Spleen (tissue), 11 donors: ENCODE results near the gene ALKBH1. TPM values are rescaled to one million over a fixed set of nuclear protein-coding genes. Genes with fewer than 3 reads are reported as not detected.

ENCODE experiments used
- DNase-seq: peaks from one replicate; pipeline ENCODE4 v3.0.0-alpha.2; 2020
- H3K27ac ChIP-seq, 8 donors: fragments of 200-600 bp; sonication (generic) in 7 of 8; 1 replicate in 4 of 8; 2 replicates in 4 of 8; pipeline versions ENCODE4 v1.5.0 to v1.8.0; 2016 to 2021; ENCODE audit warnings: inconsistent platforms in 4 of 8, mild to moderate bottlenecking in 4 of 8, moderate library complexity in 1 of 8
- H3K27me3 ChIP-seq, 7 donors: fragments of 200-600 bp; sonication (generic) in 6 of 7; replicated peaks in 1 of 7; 1 replicate in 4 of 7; 2 replicates in 3 of 7; pipeline versions ENCODE4 v1.5.0 to v1.8.0; 2016 to 2021; ENCODE audit warnings: inconsistent platforms in 3 of 7, mild to moderate bottlenecking in 1 of 7
- H3K36me3 ChIP-seq, 6 donors: fragments of 200-600 bp; sonication (generic) in 5 of 6; 1 replicate in 4 of 6; 2 replicates in 2 of 6; pipeline versions ENCODE4 v1.5.0 to v1.8.0; 2016 to 2021; ENCODE audit warnings: inconsistent platforms in 2 of 6
- H3K4me1 ChIP-seq, 6 donors: fragments of 200-600 bp; sonication (generic) in 5 of 6; 1 replicate in 3 of 6; 2 replicates in 3 of 6; pipeline versions ENCODE4 v1.5.0 to v1.8.0; 2016 to 2021; ENCODE audit warnings: inconsistent platforms in 3 of 6
- H3K4me3 ChIP-seq, 8 donors: fragments of 200-600 bp; sonication (generic) in 7 of 8; 1 replicate in 4 of 8; 2 replicates in 4 of 8; pipeline versions ENCODE4 v1.5.0 to v1.8.0; 2016 to 2021; ENCODE audit warnings: inconsistent platforms in 4 of 8, mild to moderate bottlenecking in 4 of 8, moderate library complexity in 2 of 8
- H3K9me3 ChIP-seq, 8 donors: fragments of 200-600 bp; sonication (generic) in 7 of 8; 1 replicate in 4 of 8; 2 replicates in 4 of 8; pipeline versions ENCODE4 v1.5.0 to v1.8.0; 2016 to 2021; ENCODE audit warnings: inconsistent platforms in 4 of 8
- CTCF ChIP-seq, 11 experiments: fragments of 200-600 bp in 7 of 11; fragments of 450-650 bp in 4 of 11; sonication (generic) in 4 of 11; IDR thresholded peaks in 8 of 11; conservative IDR thresholded peaks in 3 of 11; 1 replicate in 7 of 11; 2 replicates in 4 of 11; pipeline versions ENCODE4 v1.4.0 to v1.8.0; 2016 to 2021; ENCODE audit warnings: antibody characterized with exemption in 11 of 11, inconsistent platforms in 4 of 11, mild to moderate bottlenecking in 1 of 11
- POLR2A ChIP-seq, 3 donors: fragments of 450-650 bp; IDR thresholded peaks; one replicate each; pipeline ENCODE4 v1.5.1; 2017; ENCODE audit warnings: antibody characterized with exemption in 3 of 3, mild to moderate bottlenecking in 1 of 3
- POLR2AphosphoS5 ChIP-seq, 3 donors: sonication (generic); formaldehyde crosslinking; IDR thresholded peaks; one replicate each; pipeline ENCODE4 v1.5.1; 2017; ENCODE audit warnings: antibody characterized with exemption in 3 of 3
- WGBS, 5 donors: extraction: QIAGEN DNeasy Blood & Tissue Kit in 3 of 5; methylation state at CpG; one replicate each; pipeline versions ENCODE4 v1.1.5 to v1.1.7; 2013 to 2018; 5-methylcytosine and 5-hydroxymethylcytosine counted together
- intact Hi-C: fragments of 100-400 bp; cut with DNase I; formaldehyde crosslinking; loops from one replicate; pipeline ENCODE4 v1.15.0; 2023; ENCODE audit warnings: low total_unique reads
- polyA plus RNA-seq, 3 donors: library from polyadenylated mRNA; stranded (reverse); fragments of 200-250 nt; gene quantifications; one replicate each; pipeline ENCODE4 v1.2.1, GENCODE V29; 2013
- small RNA-seq, 4 donors: library from RNA; depleted of rRNA; stranded (forward); fragments of <200 nt; gene quantifications; one replicate each; pipeline ENCODE3, GENCODE V24; 2016
- total RNA-seq, 7 donors: library from RNA; depleted of rRNA in 3 of 7; stranded (reverse); fragments of >200 nt in 3 of 7; fragmentation: NEBNext Ultra II Directional in 4 of 7; extraction: Animal tissue kit (Norgen Biotek cat#: 25700) in 4 of 7; gene quantifications; one replicate each; pipeline versions ENCODE4 v1.1.0 to v1.2.1, GENCODE V29; 2016 to 2021
- donor health status: healthy with polysubstance abuse.
- donor health status: DM: no; HTN: no; CAD: no; lungs with moderate emphysema.
- donor health status: DM: no; HTN: no; CAD: no.
- donor health status: Bipolar disorder and iron deficiency.
- donor health status: healthy.
- donor health status: DM: no; HTN: no; CAD: no.
- donor health status: DM: yes; HTN: yes; CAD: no.

The ALKBH1 gene
- total and polyA plus RNA-seq, 10 donors, result 7.7 to 17.7 (median 11.2) TPM

- TF ChIP-seq CTCF (IDR thresholded peaks at IDR 0.05 in 8 of 11, conservative IDR thresholded peaks at IDR 0.05 in 3 of 11) (no peak), POLR2AphosphoS5 (IDR thresholded peaks at IDR 0.05) (no peak), POLR2A (IDR thresholded peaks at IDR 0.05) (no peak)
- H3K4me3 ChIP-seq, result no peak overlapping the region
- no peaks in the 10 kb centered on the region for H3K36me3 ChIP-seq
- intact Hi-C loops, result no loop called here
- no peak for DNase-seq
- no peaks in the 10 kb centered on the region for H3K27me3 ChIP-seq
- H3K27ac ChIP-seq, result no peak overlapping the region
- peaks cover 0 to 8% (median 0%) of the 10 kb centered on the region in 6 donors for H3K4me1 ChIP-seq
- H3K9me3 ChIP-seq, result peaks cover 0 to 1% (median 0%) of the 10 kb centered on the region in 8 donors
- WGBS, 5 donors, result 74 to 94% (median 88%) methylated on average over 1 of the region's 1 CpG
Observed at GRCh38 chr14:77623201-77623600, 84.6 kb downstream of the ALKBH1 start.

Small RNA genes within 50 kb of the gene (small RNA-seq; reads per million reads assigned to genes)
- gene COX6CP11, result 0 reads per million in 4 donors

Other genes with a start within 250 kb of the ALKBH1 start
- 100 to 1,000 TPM in 1 of 7 donors, 10 to 100 TPM in 6; 55.2 to 126 (median 95.0) TPM for gene AHSA1, start 249.9 kb downstream of the ALKBH1 start, total RNA-seq
- gene AHSA1, start 249.9 kb downstream of the ALKBH1 start, polyA plus RNA-seq, result 10 to 100 TPM; 41.5 to 81.0 (median 73.6) TPM
- under 1 TPM in 5 of 7 donors, not detected in 2; 0.13 to 0.56 (median 0.43) TPM for gene ISM2, start 209.2 kb downstream of the ALKBH1 start, total RNA-seq
- not detected for gene ISM2, start 209.2 kb downstream of the ALKBH1 start, polyA plus RNA-seq
- gene SPTLC2, start 91.4 kb downstream of the ALKBH1 start, total RNA-seq, result 100 to 1,000 TPM in 1 of 7 donors, 10 to 100 TPM in 6; 62.0 to 103 (median 79.7) TPM
- gene SPTLC2, start 91.4 kb downstream of the ALKBH1 start, polyA plus RNA-seq, result 10 to 100 TPM in 1 of 3 donors, 1 to 10 TPM in 2; 7.0 to 10.9 (median 7.3) TPM
- gene SLIRP, start 80 bp upstream of the ALKBH1 start, total RNA-seq, result 100 to 1,000 TPM in 3 of 7 donors, 10 to 100 TPM in 4; 43.1 to 265 (median 63.6) TPM
- gene SLIRP, start 80 bp upstream of the ALKBH1 start, polyA plus RNA-seq, result 100 to 1,000 TPM; 157 to 213 (median 199) TPM
- 10 to 100 TPM; 46.3 to 77.3 (median 69.5) TPM for gene SNW1, start 53.1 kb upstream of the ALKBH1 start, total RNA-seq
- 10 to 100 TPM; 35.2 to 46.1 (median 38.4) TPM for gene SNW1, start 53.1 kb upstream of the ALKBH1 start, polyA plus RNA-seq
- 10 to 100 TPM in 3 of 7 donors, 1 to 10 TPM in 4; 5.4 to 14.0 (median 8.2) TPM for gene ADCK1, start 92.1 kb upstream of the ALKBH1 start, total RNA-seq
- gene ADCK1, start 92.1 kb upstream of the ALKBH1 start, polyA plus RNA-seq, result 10 to 100 TPM in 1 of 3 donors, 1 to 10 TPM in 2; 5.0 to 10.8 (median 9.8) TPM